GM19351 (cell line): Measurements from ENCODE around the gene CXCR4.
"Not testable (repeated sequence)": the region's sequence is repeated elsewhere in the genome, so short reads cannot be mapped to it uniquely, and the experiment has no call there.

ENCODE experiments used
- ATAC-seq: cut with Tn5 transposase; IDR thresholded peaks from one replicate; pipeline ENCODE4 v1.9.1; 2021; ENCODE audit warnings: mild to moderate bottlenecking, moderate library complexity; ENCODE audit not compliant: unreplicated experiment

CXCR4 gene

GRCh38 chr2:136080114-136080513 lies 37.8 kb downstream of the CXCR4 start:
- ATAC-seq = no peak

DNA sequence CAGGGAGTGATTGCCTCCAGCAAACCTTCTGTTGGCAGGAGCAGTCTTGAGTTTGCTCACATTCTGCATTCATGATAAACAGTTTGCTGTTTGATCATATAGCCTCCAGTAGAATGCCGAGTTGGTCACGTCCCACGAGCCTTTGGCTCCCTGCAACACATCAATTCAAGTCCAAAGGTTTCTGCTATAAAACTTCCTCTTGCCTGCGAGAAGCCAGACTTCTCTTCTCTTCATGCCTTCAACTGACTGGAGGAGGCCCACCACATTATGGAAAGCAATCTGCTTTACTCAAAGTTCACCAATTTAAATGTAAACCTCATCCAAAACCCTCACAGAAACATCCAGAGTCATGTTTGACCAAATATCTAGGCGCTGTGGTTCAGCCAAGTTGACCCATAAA lies 40.8 kb downstream of the CXCR4 start:
- ATAC-seq = no peak

DNA sequence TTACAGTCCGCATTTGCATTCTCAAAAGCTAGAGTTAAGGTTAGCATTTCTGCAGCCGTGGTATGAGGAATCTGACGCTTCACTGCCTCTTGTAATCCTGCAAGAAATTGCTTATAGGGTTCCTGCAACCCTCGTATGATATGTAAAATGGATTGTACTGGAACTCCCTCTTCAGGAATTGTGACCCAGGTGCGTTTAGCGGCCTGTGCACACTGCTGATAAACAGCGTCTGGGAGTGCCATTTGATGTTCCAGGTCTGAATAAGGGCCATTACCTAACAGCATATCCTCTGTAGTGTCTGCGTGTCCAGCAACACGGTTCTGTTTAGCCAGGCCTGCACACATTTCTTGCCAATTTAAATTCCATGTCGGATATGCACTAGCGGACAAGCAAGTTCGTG lies 42.5 kb downstream of the CXCR4 start:
- no peak for ATAC-seq

GRCh38 chr2:136072621-136073020 lies 45.3 kb downstream of the CXCR4 start:
- no peak for ATAC-seq

- not testable (repeated sequence) for ATAC-seq
Observed at GRCh38 chr2:136071887-136072286, 46.1 kb downstream of the CXCR4 start.

GRCh38 chr2:136070913-136071312 lies 47.0 kb downstream of the CXCR4 start:
- ATAC-seq = peak; percentile 44

DNA sequence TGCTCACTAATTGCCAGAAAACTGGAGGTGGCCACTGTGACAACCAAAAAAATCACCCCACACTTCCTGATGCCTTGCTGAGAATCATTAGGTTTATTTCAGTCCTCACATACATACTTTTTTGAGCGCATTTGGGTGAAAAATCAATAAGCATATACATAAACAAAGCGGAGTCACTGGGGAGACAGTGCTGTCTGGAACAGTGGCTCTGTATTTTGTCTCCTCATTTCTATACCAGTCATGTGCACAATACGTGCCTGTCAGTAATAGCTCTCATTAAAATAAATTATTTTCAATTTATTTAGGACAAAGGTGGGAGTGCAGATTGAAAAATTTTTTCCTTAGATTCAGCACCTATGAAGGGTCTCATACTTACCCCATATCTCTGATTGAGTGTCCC lies 48.2 kb downstream of the CXCR4 start:
- ATAC-seq = no peak

GRCh38 chr2:136068581-136069227 lies 49.2 kb downstream of the CXCR4 start:
- ATAC-seq = peak; percentile 43

- no peak for ATAC-seq
Observed at GRCh38 chr2:136067897-136068580, 49.9 kb downstream of the CXCR4 start.

DNA sequence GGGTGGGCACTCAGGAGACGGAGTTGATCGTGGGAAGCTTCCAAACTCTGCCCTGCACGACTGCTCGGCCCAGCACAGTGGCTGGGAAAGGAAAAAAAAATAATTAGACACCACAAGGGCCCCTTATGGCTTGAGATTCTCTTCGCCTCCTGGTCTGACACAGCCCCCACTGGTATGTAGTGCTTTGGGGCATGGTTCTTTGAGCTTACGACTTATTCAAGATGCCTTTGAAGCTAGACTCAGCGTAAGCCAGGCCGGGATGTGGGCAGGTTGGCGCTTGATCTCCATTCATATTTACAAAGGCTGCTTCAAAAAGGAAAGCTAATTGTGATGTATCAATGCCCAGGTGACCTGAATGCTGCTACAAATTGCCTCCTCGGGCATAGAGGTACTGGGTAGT lies 50.5 kb downstream of the CXCR4 start:
- ATAC-seq = no peak

DNA sequence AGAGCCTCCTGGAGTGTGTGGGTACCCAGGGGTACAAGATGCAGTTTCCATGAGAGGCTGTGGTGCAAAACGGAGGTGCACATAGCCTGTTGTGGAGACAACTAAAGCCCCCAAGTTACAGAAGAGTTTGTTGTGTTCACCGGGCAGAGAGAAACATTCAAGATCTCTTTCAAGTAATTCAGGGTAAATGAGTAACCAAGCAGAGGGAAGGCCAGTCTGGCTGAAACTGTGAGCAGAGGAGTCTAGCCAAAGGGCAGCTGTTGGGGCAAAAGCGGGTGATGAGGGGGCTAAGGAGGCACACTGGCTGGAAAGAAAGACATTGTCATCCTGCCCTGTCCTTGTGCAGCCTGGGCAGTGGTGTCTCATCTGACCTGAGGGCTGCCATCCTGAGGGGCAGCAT lies 52.0 kb downstream of the CXCR4 start:
- no peak for ATAC-seq

GRCh38 chr2:136065384-136065783 lies 52.6 kb downstream of the CXCR4 start:
- ATAC-seq = no peak
